ENCODE results near the gene NPHP4. TPM values are rescaled to one million over a fixed set of nuclear protein-coding genes. Genes with fewer than 3 reads are reported as not detected.

Gene NPHP4
- total RNA-seq, 2 experiments from 2014 or later: 15.4 to 20.3 TPM

DNA sequence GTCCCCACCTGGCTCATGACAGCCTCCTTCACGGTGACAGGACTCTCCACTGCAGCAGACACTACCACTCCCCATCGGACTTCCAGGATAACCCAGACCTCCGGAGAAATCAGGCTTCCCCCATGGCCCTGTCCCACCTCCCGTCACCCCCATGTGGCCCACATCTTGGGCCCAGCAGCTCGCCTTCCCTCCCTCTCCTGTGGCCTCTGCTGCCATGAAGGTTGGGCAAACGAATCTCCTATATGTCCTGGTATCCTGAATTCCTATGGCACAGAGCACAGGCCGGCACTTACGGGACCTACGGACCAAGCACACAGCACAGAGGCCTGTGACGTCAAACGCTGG, 82.0 kb downstream of the NPHP4 start:
- Mint-ChIP-seq H3K4me3 (no peak overlapping the region), H3K36me3 (no peaks in the 10 kb centered on the region), H3K9me3 (ENCODE audit: low read depth) (no peaks in the 10 kb centered on the region), H3K27me3 (no peaks in the 10 kb centered on the region), H3K4me1 (no peaks in the 10 kb centered on the region), H3K27ac (no peak overlapping the region)
- no peak for DNase-seq
- no peak for ATAC-seq
- CTCF ChIA-PET: no interaction called here

DNA sequence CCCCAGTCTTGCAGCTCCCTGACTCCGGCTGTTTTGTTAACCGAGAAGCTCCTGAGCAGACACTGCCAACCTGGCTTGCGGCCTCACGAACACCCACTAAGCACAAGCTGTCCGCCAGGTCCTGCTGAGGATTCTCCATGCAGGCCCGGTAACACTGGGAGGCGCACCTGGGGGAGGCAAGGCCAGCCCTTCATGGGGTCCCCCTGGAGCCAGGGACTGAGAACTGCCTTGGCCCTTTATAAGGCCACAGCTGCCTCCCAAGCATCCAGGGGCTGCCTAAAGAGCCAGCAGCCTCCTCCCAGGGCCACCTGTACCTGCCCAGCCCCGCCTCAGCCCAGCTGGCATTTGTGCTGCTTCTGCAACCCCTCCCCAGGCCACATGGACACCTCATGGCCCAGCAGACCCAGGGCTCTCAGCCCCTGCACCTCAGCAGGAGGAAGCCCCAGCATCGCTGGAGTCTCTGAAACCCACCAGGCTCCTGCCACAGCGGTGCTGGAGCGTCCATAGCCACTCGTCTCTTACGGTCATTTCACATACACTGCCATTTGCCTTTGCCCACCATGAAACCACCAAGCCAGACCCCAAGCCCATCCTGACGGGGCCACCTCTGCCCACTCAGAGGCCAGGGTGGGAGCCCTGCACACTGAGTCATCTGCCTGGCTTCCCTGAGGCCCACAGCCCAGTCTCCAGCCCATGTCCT, 82.5 kb downstream of the NPHP4 start:
- DNase-seq: no peak
- Mint-ChIP-seq H3K36me3 (no peaks in the 10 kb centered on the region), H3K27ac (no peak overlapping the region), H3K9me3 (ENCODE audit: low read depth) (no peaks in the 10 kb centered on the region), H3K4me1 (no peaks in the 10 kb centered on the region), H3K4me3 (no peak overlapping the region), H3K27me3 (no peaks in the 10 kb centered on the region)
- ATAC-seq: no peak
- CTCF ChIA-PET: no interaction called here

- no peak overlapping the region for H3K4me3 Mint-ChIP-seq
- no peak overlapping the region for H3K27ac Mint-ChIP-seq
- H3K36me3 Mint-ChIP-seq: no peaks in the 10 kb centered on the region
- CTCF ChIA-PET: no interaction called here
- ATAC-seq (no peak), DNase-seq (no peak)
- no peaks in the 10 kb centered on the region for H3K9me3 Mint-ChIP-seq (ENCODE audit: low read depth)
- no peaks in the 10 kb centered on the region for H3K4me1 Mint-ChIP-seq
- no peaks in the 10 kb centered on the region for H3K27me3 Mint-ChIP-seq
These were observed 83.5 kb downstream of the NPHP4 start for GRCh38 chr1:5908461-5909375.

DNA sequence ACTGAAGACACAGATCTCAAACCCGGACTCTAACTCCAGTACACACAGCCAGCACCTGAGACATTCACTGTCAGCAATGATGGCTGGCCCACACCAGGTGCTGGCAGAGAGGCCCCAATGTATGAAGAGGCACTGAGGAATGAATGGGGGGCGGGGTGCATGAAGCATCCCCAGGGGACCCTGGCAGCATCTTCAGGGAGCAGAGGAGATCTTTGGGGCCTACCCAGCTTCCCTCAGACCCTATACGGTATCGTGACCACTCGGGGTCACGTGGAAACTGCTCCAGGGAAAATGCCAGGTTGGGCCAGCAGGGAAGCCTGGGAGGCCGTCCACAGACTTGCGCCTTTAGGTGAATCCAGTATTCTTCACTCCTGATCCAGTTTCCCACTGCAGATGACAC, 84.3 kb downstream of the NPHP4 start:
- Mint-ChIP-seq H3K4me3 (no peak overlapping the region), H3K36me3 (no peaks in the 10 kb centered on the region), H3K27ac (no peak overlapping the region), H3K9me3 (ENCODE audit: low read depth) (no peaks in the 10 kb centered on the region), H3K27me3 (no peaks in the 10 kb centered on the region), H3K4me1 (no peaks in the 10 kb centered on the region)
- DNase-seq (no peak), ATAC-seq (no peak)
- CTCF ChIA-PET: no interaction called here

- no peaks in the 10 kb centered on the region for H3K27me3 Mint-ChIP-seq
- ATAC-seq (no peak), DNase-seq (no peak)
- no peak overlapping the region for H3K27ac Mint-ChIP-seq
- H3K4me3 Mint-ChIP-seq: no peak overlapping the region
- H3K9me3 Mint-ChIP-seq (ENCODE audit: low read depth): no peaks in the 10 kb centered on the region
- CTCF ChIA-PET: interaction anchor here (0.9 kb wide), 1 partner anchor 15 kb away, joined by 3 read pairs; no protein-coding TSS in a partner anchor
- H3K4me1 Mint-ChIP-seq: peaks cover under 1% of the 10 kb centered on the region
- H3K36me3 Mint-ChIP-seq: no peaks in the 10 kb centered on the region
These were observed 84.8 kb downstream of the NPHP4 start for GRCh38 chr1:5907386-5907785.

- ATAC-seq (no peak), DNase-seq (no peak)
- H3K4me1 Mint-ChIP-seq: peaks cover 4% of the 10 kb centered on the region
- H3K27ac Mint-ChIP-seq: no peak overlapping the region
- H3K9me3 Mint-ChIP-seq (ENCODE audit: low read depth): no peaks in the 10 kb centered on the region
- no peaks in the 10 kb centered on the region for H3K36me3 Mint-ChIP-seq
- H3K27me3 Mint-ChIP-seq: no peaks in the 10 kb centered on the region
- H3K4me3 Mint-ChIP-seq: no peak overlapping the region
- CTCF ChIA-PET: interaction anchor here (0.9 kb wide), 1 partner anchor 15 kb away, joined by 3 read pairs; no protein-coding TSS in a partner anchor
These were observed 85.3 kb downstream of the NPHP4 start for GRCh38 chr1:5906966-5907365.

DNA sequence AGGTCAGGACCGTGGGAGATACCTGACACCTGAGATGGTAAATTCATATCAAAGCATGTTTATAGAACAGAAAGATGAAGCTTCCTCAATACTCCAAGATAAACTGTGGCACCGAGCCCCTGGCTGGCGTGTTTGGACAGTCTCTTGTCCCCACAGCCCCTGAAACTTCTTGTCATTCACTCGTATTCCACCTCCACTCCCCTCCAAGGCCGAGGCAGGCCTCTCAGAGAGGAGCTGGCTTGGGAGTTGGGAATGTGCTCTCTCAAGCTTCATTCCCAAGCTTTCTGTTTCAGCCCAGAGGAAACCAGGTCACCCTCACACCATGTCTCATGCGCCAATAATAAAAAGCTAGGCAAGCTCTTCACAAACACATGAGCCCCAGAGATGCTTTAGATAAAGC, 86.1 kb downstream of the NPHP4 start:
- H3K4me1 Mint-ChIP-seq: peaks cover 9% of the 10 kb centered on the region
- H3K36me3 Mint-ChIP-seq: peaks cover 2% of the 10 kb centered on the region
- H3K27ac Mint-ChIP-seq: no peak overlapping the region
- no peak for DNase-seq
- no peak for ATAC-seq
- H3K4me3 Mint-ChIP-seq: no peak overlapping the region
- CTCF ChIA-PET: interaction anchor here (1.1 kb wide), 1 partner anchor 10 kb away, joined by 3 read pairs; no protein-coding TSS in a partner anchor
- H3K27me3 Mint-ChIP-seq: no peaks in the 10 kb centered on the region
- H3K9me3 Mint-ChIP-seq (ENCODE audit: low read depth): no peaks in the 10 kb centered on the region

- peaks cover 9% of the 10 kb centered on the region for H3K4me1 Mint-ChIP-seq
- H3K9me3 Mint-ChIP-seq (ENCODE audit: low read depth): no peaks in the 10 kb centered on the region
- DNase-seq (no peak), ATAC-seq (no peak)
- H3K36me3 Mint-ChIP-seq: peaks cover 2% of the 10 kb centered on the region
- H3K27ac Mint-ChIP-seq: no peak overlapping the region
- CTCF ChIA-PET: no interaction called here
- H3K27me3 Mint-ChIP-seq: no peaks in the 10 kb centered on the region
- no peak overlapping the region for H3K4me3 Mint-ChIP-seq
These were observed 86.8 kb downstream of the NPHP4 start for GRCh38 chr1:5905436-5905835.

DNA sequence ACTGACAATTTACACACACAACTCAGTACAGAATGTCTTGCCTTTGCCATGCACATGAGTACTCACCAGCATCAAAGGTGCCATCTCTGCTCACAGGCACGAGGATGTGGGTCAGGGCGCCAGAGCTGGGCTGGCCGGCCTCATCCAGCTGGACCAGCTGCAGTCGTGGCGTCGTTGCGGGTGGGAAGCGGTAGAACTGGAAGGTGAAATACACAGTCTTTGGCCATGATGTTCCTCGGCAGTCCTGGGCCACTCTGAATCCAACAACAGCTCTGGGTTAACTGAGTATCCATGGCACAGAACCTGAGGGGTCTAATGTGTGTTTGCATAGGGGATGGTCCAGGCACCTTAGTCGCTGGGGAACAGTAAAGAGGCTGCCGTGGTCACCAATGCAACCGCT, 87.7 kb downstream of the NPHP4 start:
- Mint-ChIP-seq H3K4me3 (no peak overlapping the region), H3K36me3 (peaks cover 2% of the 10 kb centered on the region)
- CTCF ChIA-PET: no interaction called here

DNA sequence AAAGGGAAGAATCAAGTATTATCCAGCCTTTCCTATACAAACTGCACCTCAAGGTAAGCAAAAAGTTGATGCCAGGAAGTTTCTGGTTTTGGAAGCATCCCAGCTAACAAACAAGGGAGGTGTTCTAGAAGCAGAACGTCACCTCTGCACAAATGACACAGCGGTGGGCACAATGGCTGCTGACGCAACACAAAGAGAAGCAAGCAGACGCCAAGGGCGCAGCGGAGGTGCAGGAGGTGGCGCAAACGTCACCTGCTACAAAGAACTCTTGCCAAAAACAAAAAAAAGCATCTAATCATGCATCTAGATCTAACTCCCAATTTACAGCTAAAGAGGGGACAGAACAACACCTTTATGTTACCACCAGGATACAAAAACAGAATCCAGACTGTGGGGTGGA, 88.5 kb downstream of the NPHP4 start:
- H3K9me3 Mint-ChIP-seq (ENCODE audit: low read depth): no peaks in the 10 kb centered on the region
- no peak for DNase-seq
- H3K36me3 Mint-ChIP-seq: peaks cover 2% of the 10 kb centered on the region
- no peak overlapping the region for H3K27ac Mint-ChIP-seq
- H3K4me3 Mint-ChIP-seq: no peak overlapping the region
- no peak for ATAC-seq
- H3K27me3 Mint-ChIP-seq: no peaks in the 10 kb centered on the region
- CTCF ChIA-PET: no interaction called here
- H3K4me1 Mint-ChIP-seq: peaks cover 9% of the 10 kb centered on the region

More for the DNA sequence above, 87.7 kb downstream of the NPHP4 start:
- H3K4me1 Mint-ChIP-seq: peaks cover 9% of the 10 kb centered on the region
- ATAC-seq: no peak
- H3K9me3 Mint-ChIP-seq (ENCODE audit: low read depth): no peaks in the 10 kb centered on the region
- no peaks in the 10 kb centered on the region for H3K27me3 Mint-ChIP-seq
- no peak for DNase-seq
- H3K27ac Mint-ChIP-seq: no peak overlapping the region

DNA sequence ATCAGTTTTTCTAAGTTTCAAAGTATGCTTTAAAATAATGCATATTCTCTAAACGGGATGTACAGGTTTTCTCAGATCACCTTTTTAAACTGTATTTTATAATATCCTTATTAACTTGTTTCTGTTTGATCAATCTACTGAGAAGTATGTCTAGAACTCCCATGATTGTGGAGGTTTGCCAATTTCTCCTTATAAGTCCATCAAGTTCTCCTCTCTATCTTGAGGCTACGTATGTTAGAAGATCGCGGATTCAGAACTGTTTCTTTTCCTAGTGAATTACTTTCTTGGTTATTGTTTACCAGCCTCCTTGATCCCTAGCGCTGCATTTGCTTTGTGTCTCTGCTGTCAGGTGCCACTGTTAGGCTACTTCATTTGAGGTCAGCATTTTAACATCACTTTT, 89.2 kb downstream of the NPHP4 start:
- Mint-ChIP-seq H3K4me1 (peaks cover 9% of the 10 kb centered on the region), H3K36me3 (peaks cover 2% of the 10 kb centered on the region), H3K27ac (no peak overlapping the region), H3K27me3 (no peaks in the 10 kb centered on the region), H3K4me3 (no peak overlapping the region), H3K9me3 (ENCODE audit: low read depth) (no peaks in the 10 kb centered on the region)
- ATAC-seq (no peak), DNase-seq (no peak)
- CTCF ChIA-PET: no interaction called here

DNA sequence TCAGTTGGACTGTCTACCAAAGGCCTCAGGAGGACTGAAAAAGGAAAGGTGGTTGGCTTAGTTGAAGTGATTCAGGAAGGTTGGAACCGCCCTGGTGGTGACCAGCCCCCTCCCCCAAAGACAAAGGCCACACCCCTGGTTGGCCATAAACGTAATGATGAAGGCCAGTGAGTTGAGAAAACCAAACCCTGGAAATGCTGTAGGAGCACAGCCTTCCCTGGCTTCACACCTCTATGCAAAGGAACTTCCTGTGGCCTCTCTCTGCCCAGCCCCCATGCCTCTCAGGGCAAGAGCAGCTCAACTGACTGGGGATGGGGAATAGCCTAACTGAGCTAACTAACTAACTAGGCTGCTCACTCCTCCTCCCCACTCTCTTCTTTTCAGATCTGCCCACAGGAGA, 90.4 kb downstream of the NPHP4 start:
- DNase-seq (no peak), ATAC-seq (no peak)
- Mint-ChIP-seq H3K27me3 (no peaks in the 10 kb centered on the region), H3K4me1 (peaks cover 9% of the 10 kb centered on the region), H3K4me3 (no peak overlapping the region), H3K27ac (no peak overlapping the region), H3K9me3 (ENCODE audit: low read depth) (no peaks in the 10 kb centered on the region), H3K36me3 (peaks cover 2% of the 10 kb centered on the region)
- CTCF ChIA-PET: no interaction called here

- peaks cover 9% of the 10 kb centered on the region for H3K4me1 Mint-ChIP-seq
- CTCF ChIA-PET: no interaction called here
- ATAC-seq (no peak), DNase-seq (no peak)
- H3K4me3 Mint-ChIP-seq: no peak overlapping the region
- peaks cover 2% of the 10 kb centered on the region for H3K36me3 Mint-ChIP-seq
- no peaks in the 10 kb centered on the region for H3K27me3 Mint-ChIP-seq
- no peak overlapping the region for H3K27ac Mint-ChIP-seq
- H3K9me3 Mint-ChIP-seq (ENCODE audit: low read depth): no peaks in the 10 kb centered on the region
These were observed 91.1 kb downstream of the NPHP4 start for GRCh38 chr1:5901150-5901549.

DNA sequence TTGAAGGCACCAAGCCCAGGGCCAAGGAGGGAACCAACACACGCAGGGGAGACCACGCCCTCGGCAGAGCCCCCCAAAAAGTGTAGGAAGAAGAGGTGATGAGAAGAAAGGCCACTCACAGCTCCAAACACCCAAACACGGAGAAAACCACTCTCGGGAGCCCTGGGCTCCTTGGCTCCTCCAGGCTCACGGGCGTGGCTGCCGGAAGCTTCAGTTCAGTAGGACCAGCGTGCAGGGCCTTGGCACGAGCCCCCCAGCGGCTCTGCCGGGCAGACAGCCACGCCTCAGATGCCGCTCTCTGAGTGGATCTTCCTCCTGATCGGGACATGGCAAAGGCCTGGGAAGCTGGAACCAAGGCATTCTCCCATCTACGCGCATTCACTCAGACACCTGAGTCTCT, 94.0 kb downstream of the NPHP4 start:
- CTCF ChIA-PET: no interaction called here
- Mint-ChIP-seq H3K9me3 (ENCODE audit: low read depth) (no peaks in the 10 kb centered on the region), H3K27me3 (no peaks in the 10 kb centered on the region), H3K4me3 (no peak overlapping the region), H3K4me1 (peaks cover 9% of the 10 kb centered on the region), H3K27ac (no peak overlapping the region), H3K36me3 (peaks cover 7% of the 10 kb centered on the region)
- DNase-seq (no peak), ATAC-seq (no peak)

Data from activated CD8-positive, alpha-beta memory T cell treated with anti-CD3 and anti-CD28 coated beads, Interleukin-2, amount 10 ng/mL, durations not matched to agents 7 days and 5 days (primary cell).